SK-N-SH (cell line): ENCODE results near the gene PPP1R12C. TPM values are rescaled to one million over a fixed set of nuclear protein-coding genes. Genes with fewer than 3 reads are reported as not detected.
A peak's percentile ranks its signal among the peaks of the same experiment; 100 is the strongest.

ENCODE experiments used
- CTCF ChIA-PET: fragments of 300-600, 350-600 bp; formaldehyde crosslinking; extraction: SDS; loops from one replicate; lab custom pipeline; 2021; lab: Yijun Ruan, JAX
- POLR2A ChIA-PET: fragments of 350-600 bp; sonication (Branson Sonifier 250); formaldehyde crosslinking; extraction: SDS; loops from one replicate; lab custom pipeline; 2020; ENCODE audit warnings: antibody characterized with exemption, inconsistent platforms; lab: Yijun Ruan, JAX
- DNase-seq: peaks from one replicate; pipeline ENCODE4 v3.0.0; 2012
- H2AFZ ChIP-seq: fragments of 200-600 bp; sonication (generic); 2 replicates; pipeline ENCODE4 v1.8.1; 2016; ENCODE audit warnings: antibody characterized with exemption, mild to moderate bottlenecking, low read depth
- H3F3A ChIP-seq: fragments of 200-600 bp; sonication (generic); replicated peaks from 2 replicates; pipeline ENCODE3; 2016; ENCODE audit warnings: antibody characterized with exemption, mild to moderate bottlenecking; ENCODE audit not compliant: insufficient read depth
- H3K27ac ChIP-seq, 2 experiments: fragments of 200-500 bp in 1 of 2; fragments of 200-600 bp in 1 of 2; sonication (Bioruptor generic) in 1 of 2; sonication (generic), shearing (Covaris generic) in 1 of 2; 2 replicates each; pipeline versions ENCODE4 v1.5.1 to v1.6.1; 2014 to 2016; ENCODE audit warnings: low read depth in 2 of 2, inconsistent platforms in 1 of 2, low read length in 1 of 2, mild to moderate bottlenecking in 1 of 2, mixed read lengths in 1 of 2
- H3K27me3 ChIP-seq: fragments of 200-600 bp; sonication (generic), shearing (Covaris generic); 2 replicates; pipeline ENCODE4 v1.6.1; 2016; ENCODE audit warnings: mixed run types; ENCODE audit not compliant: insufficient read depth
- H3K36me3 ChIP-seq, 2 experiments: fragments of 200-500 bp in 1 of 2; fragments of 200-600 bp in 1 of 2; sonication (Bioruptor generic) in 1 of 2; sonication (generic) in 1 of 2; replicated peaks in 1 of 2; 2 replicates each; pipeline versions ENCODE3 to v1.5.1; 2014 to 2016; ENCODE audit warnings: low read length in 1 of 2, mild to moderate bottlenecking in 1 of 2; ENCODE audit not compliant: insufficient read depth in 2 of 2, control insufficient read depth in 1 of 2
- H3K4me1 ChIP-seq, 2 experiments: fragments of 200-500 bp in 1 of 2; fragments of 200-600 bp in 1 of 2; sonication (Bioruptor generic) in 1 of 2; sonication (generic), shearing (Covaris generic) in 1 of 2; 2 replicates each; pipeline versions ENCODE4 v1.5.1 to v1.6.1; 2014 to 2016; ENCODE audit warnings: low read depth in 1 of 2, low read length in 1 of 2, mixed run types in 1 of 2; ENCODE audit not compliant: insufficient read depth in 2 of 2, control insufficient read depth in 1 of 2
- H3K4me2 ChIP-seq: fragments of 200-600 bp; sonication (generic), shearing (Covaris generic); 2 replicates; pipeline ENCODE4 v1.6.1; 2017; ENCODE audit warnings: mixed run types
- H3K4me3 ChIP-seq, 2 experiments: fragments of 200-500 bp in 1 of 2; fragments of 200-600 bp in 1 of 2; sonication (Bioruptor generic) in 1 of 2; sonication (generic), shearing (Covaris generic) in 1 of 2; 2 replicates each; pipeline versions ENCODE4 v1.5.1 to v1.8.1; 2014 to 2016; ENCODE audit warnings: low read depth in 2 of 2, inconsistent platforms in 1 of 2, low read length in 1 of 2, mild to moderate bottlenecking in 1 of 2, mixed read lengths in 1 of 2, moderate library complexity in 1 of 2
- H3K79me2 ChIP-seq: fragments of 200-600 bp; sonication (generic); 2 replicates; pipeline ENCODE4 v1.8.1; 2017; ENCODE audit warnings: mild to moderate bottlenecking; ENCODE audit not compliant: insufficient read depth
- H3K9ac ChIP-seq: fragments of 200-600 bp; sonication (generic); 2 replicates; pipeline ENCODE4 v1.6.1; 2017; ENCODE audit warnings: mixed run types
- H3K9me2 ChIP-seq: fragments of 200-600 bp; sonication (generic); 2 replicates; pipeline ENCODE4 v1.6.1; 2017; ENCODE audit warnings: mixed run types
- H3K9me3 ChIP-seq: fragments of 200-600 bp; sonication (generic); 2 replicates; pipeline ENCODE4 v1.6.1; 2017; ENCODE audit warnings: mixed run types, mild to moderate bottlenecking, moderate library complexity
- H4K20me1 ChIP-seq: fragments of 200-600 bp; sonication (generic); 2 replicates; pipeline ENCODE4 v1.6.1; 2017; ENCODE audit warnings: mild to moderate bottlenecking, mixed run types; ENCODE audit not compliant: insufficient read depth
- CHD2 ChIP-seq: fragments of 150-350 bp; IDR thresholded peaks from 2 replicates; pipeline ENCODE4 v1.6.1; 2018; ENCODE audit warnings: low read length; ENCODE audit not compliant: partially characterized antibody
- FOSL2 ChIP-seq: IDR thresholded peaks from 2 replicates; pipeline ENCODE4 v1.4.0; 2012; ENCODE audit warnings: low read depth, mild to moderate bottlenecking, moderate library complexity, borderline replicate concordance
- GATA2 ChIP-seq: sonication (generic); formaldehyde crosslinking; IDR thresholded peaks from 2 replicates; pipeline ENCODE4 v1.5.0; 2020; ENCODE audit warnings: mild to moderate bottlenecking, missing genetic modification reagents
- JUND ChIP-seq: IDR thresholded peaks from 2 replicates; pipeline ENCODE4 v1.4.0; 2012
- MEF2A ChIP-seq: IDR thresholded peaks from 2 replicates; pipeline ENCODE4 v1.4.0; 2012; ENCODE audit warnings: low read depth, borderline replicate concordance
- MXI1 ChIP-seq: IDR thresholded peaks from 2 replicates; pipeline ENCODE4 v1.6.1; 2012; ENCODE audit warnings: mild to moderate bottlenecking, low read depth, low read length, improper control_type of control experiment
- NFIC ChIP-seq: IDR thresholded peaks from 2 replicates; pipeline ENCODE4 v1.4.0; 2012; ENCODE audit warnings: borderline replicate concordance
- RFX5 ChIP-seq: IDR thresholded peaks from 2 replicates; pipeline ENCODE4 v1.6.1; 2012; ENCODE audit warnings: mild to moderate bottlenecking, improper control_type of control experiment, low read length
- SIN3A ChIP-seq: IDR thresholded peaks from 2 replicates; pipeline ENCODE4 v1.6.1; 2012; ENCODE audit warnings: low read depth, mild to moderate bottlenecking, low read length, moderate library complexity, borderline replicate concordance
- SMC3 ChIP-seq: IDR thresholded peaks from 2 replicates; pipeline ENCODE4 v1.6.1; 2012; ENCODE audit warnings: low read depth, low read length, improper control_type of control experiment
- TAF1 ChIP-seq: IDR thresholded peaks from 2 replicates; pipeline ENCODE4 v1.6.1; 2012; ENCODE audit warnings: low read depth, mild to moderate bottlenecking, low read length, moderate library complexity, borderline replicate concordance
- TCF12 ChIP-seq: IDR thresholded peaks from 2 replicates; pipeline ENCODE4 v1.4.0; 2012
- TEAD4 ChIP-seq: IDR thresholded peaks from 2 replicates; pipeline ENCODE4 v1.4.0; 2012; ENCODE audit warnings: mild to moderate bottlenecking, borderline replicate concordance; ENCODE audit not compliant: insufficient read depth
- YY1 ChIP-seq: IDR thresholded peaks from 2 replicates; pipeline ENCODE4 v1.4.0; 2012; ENCODE audit warnings: low read depth, mild to moderate bottlenecking
- WGBS: methylation state at CpG from one replicate; pipeline ENCODE4 v1.1.6; 2017; ENCODE audit warnings: low lambda C conversion rate; 5-methylcytosine and 5-hydroxymethylcytosine counted together
- polyA plus RNA-seq, 3 experiments: library from polyadenylated mRNA; depleted of rRNA; stranded (reverse); fragments of >200 nt; gene quantifications; 2 replicates each; pipeline ENCODE4 v1.2.3, GENCODE V29; 2012
- TF ChIP-seq, protein P1 (sequence below): IDR thresholded peaks from 2 replicates; pipeline ENCODE4 v1.6.1; 2012; ENCODE audit warnings: mild to moderate bottlenecking, low read depth, low read length, moderate library complexity
- TF ChIP-seq, protein P2 (sequence below): fragments of 200-600 bp; sonication (generic); IDR thresholded peaks from 2 replicates; pipeline ENCODE4 v1.6.1; 2017; ENCODE audit warnings: antibody characterized with exemption, mild to moderate bottlenecking, moderate library complexity
- TF ChIP-seq, protein P3 (sequence below): fragments of 150-350 bp; IDR thresholded peaks from 2 replicates; pipeline ENCODE4 v1.6.1; 2016; ENCODE audit warnings: mild to moderate bottlenecking, low read depth, low read length

PPP1R12C gene
- polyA plus RNA-seq, 1 of the 3 experiments (the other 2 are of a cell fraction): 83.9 TPM

DNA sequence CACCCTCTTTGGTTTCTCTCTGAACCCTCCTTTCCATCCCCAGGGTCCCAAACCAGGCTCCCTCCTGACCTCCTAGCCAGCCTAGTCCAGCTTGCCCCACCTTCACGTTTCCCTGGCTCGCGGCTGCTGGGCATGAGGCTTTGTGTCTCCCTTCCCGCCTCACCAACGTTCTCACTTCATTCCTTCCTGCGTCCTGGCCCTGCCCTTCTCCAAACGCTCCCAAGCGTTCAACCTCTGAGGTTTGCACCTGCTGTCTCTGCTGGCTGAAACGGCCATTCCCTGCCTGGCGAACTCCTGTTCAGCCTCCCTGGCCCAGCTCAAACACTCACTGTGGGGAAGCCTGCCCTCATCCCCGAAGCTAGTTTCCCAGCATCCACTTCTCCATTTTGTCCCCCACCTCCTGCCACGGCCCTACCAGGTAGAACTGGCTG is 29.4 kb downstream of the PPP1R12C start:
- H3K9ac ChIP-seq: no peak overlapping the region
- H3K4me2 ChIP-seq: no peak overlapping the region
- no peaks in the 10 kb centered on the region for H3K79me2 ChIP-seq
- H4K20me1 ChIP-seq: peaks cover 17% of the 10 kb centered on the region
- TF ChIP-seq NFIC (no peak), CHD2 (no peak)
- TF ChIP-seq, protein P1, sequence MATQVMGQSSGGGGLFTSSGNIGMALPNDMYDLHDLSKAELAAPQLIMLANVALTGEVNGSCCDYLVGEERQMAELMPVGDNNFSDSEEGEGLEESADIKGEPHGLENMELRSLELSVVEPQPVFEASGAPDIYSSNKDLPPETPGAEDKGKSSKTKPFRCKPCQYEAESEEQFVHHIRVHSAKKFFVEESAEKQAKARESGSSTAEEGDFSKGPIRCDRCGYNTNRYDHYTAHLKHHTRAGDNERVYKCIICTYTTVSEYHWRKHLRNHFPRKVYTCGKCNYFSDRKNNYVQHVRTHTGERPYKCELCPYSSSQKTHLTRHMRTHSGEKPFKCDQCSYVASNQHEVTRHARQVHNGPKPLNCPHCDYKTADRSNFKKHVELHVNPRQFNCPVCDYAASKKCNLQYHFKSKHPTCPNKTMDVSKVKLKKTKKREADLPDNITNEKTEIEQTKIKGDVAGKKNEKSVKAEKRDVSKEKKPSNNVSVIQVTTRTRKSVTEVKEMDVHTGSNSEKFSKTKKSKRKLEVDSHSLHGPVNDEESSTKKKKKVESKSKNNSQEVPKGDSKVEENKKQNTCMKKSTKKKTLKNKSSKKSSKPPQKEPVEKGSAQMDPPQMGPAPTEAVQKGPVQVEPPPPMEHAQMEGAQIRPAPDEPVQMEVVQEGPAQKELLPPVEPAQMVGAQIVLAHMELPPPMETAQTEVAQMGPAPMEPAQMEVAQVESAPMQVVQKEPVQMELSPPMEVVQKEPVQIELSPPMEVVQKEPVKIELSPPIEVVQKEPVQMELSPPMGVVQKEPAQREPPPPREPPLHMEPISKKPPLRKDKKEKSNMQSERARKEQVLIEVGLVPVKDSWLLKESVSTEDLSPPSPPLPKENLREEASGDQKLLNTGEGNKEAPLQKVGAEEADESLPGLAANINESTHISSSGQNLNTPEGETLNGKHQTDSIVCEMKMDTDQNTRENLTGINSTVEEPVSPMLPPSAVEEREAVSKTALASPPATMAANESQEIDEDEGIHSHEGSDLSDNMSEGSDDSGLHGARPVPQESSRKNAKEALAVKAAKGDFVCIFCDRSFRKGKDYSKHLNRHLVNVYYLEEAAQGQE: no peak
- ChIA-PET POLR2A (no interaction called here), CTCF (interaction anchor here (0.7 to 4.0 kb wide), 18 partner anchors 8 to 544 kb away, joined by 3 to 38 read pairs (median 6); partner anchors contain the start of genes DNAAF3, EPS8L1, PPP1R12C and RDH13)
- H3K4me3 ChIP-seq: no peak overlapping the region
- 83% methylated on average over 12 of the region's 12 CpGs for WGBS
- H3K9me3 ChIP-seq: no peaks in the 10 kb centered on the region
- H3K27me3 ChIP-seq: no peaks in the 10 kb centered on the region
- H3F3A ChIP-seq: peaks cover 21% of the 10 kb centered on the region
- no peaks in the 10 kb centered on the region for H3K9me2 ChIP-seq
- no peak overlapping the region for H2AFZ ChIP-seq
- no peak for DNase-seq
- peaks cover 5 to 18% of the 10 kb centered on the region in 2 experiments; a peak in 1 of 4 replicates for H3K4me1 ChIP-seq
- H3K27ac ChIP-seq: no peak overlapping the region; a peak in 1 of 4 replicates
- H3K36me3 ChIP-seq: peaks cover 0 to 14% of the 10 kb centered on the region in 2 experiments

DNA sequence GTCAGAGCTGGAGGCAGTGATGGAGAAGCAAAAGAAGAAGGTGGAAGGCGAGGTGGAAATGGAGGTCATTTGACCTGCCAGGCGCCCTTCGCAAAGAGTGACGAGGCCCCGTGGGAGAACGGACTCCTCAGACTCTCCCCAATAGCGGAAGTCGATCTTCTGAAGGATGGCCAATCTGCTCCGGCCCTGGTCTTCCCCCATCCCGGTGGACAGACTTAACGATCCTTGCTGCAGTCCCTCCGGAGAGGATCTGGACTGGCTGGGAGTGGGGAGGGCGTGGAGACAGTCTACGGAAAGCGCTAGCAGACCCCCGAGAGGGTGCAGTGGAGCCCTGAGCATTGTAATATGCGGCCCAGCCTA is 29.9 kb downstream of the PPP1R12C start:
- no peak overlapping the region for H2AFZ ChIP-seq
- no peak overlapping the region for H3K9ac ChIP-seq
- H3K36me3 ChIP-seq: peaks cover 0 to 11% of the 10 kb centered on the region in 2 experiments
- peak overlapping the region in 1 of 2 experiments; percentile 40; a peak in 1 of 4 replicates for H3K4me3 ChIP-seq
- no peak overlapping the region for H3K27ac ChIP-seq
- peaks cover 21% of the 10 kb centered on the region for H3F3A ChIP-seq
- no peak for DNase-seq
- ChIA-PET CTCF (interaction anchor here (0.8 to 4.0 kb wide), 16 partner anchors 7 to 330 kb away, joined by 3 to 38 read pairs (median 7); partner anchors contain the start of genes DNAAF3, EPS8L1, PPP1R12C and RDH13), POLR2A (no interaction called here)
- WGBS: 80% methylated on average over 17 of the region's 17 CpGs
- H3K9me3 ChIP-seq: no peaks in the 10 kb centered on the region
- H3K9me2 ChIP-seq: no peaks in the 10 kb centered on the region
- H4K20me1 ChIP-seq: peaks cover 17% of the 10 kb centered on the region
- peaks cover 5 to 18% of the 10 kb centered on the region in 2 experiments; a peak in 1 of 4 replicates for H3K4me1 ChIP-seq
- H3K27me3 ChIP-seq: no peaks in the 10 kb centered on the region
- peak overlapping the region; percentile 78 for H3K4me2 ChIP-seq
- H3K79me2 ChIP-seq: no peaks in the 10 kb centered on the region
- TF ChIP-seq SMC3 (no peak), GATA2 (CRISPR knock-in tag) (no peak), MEF2A (no peak), TEAD4 (no peak), RFX5 (no peak), FOSL2 (no peak), TCF12 (no peak), SIN3A (no peak), NFIC (no peak), JUND (no peak), MXI1 (no peak), YY1 (no peak), TAF1 (no peak)
- TF ChIP-seq, protein P2, sequence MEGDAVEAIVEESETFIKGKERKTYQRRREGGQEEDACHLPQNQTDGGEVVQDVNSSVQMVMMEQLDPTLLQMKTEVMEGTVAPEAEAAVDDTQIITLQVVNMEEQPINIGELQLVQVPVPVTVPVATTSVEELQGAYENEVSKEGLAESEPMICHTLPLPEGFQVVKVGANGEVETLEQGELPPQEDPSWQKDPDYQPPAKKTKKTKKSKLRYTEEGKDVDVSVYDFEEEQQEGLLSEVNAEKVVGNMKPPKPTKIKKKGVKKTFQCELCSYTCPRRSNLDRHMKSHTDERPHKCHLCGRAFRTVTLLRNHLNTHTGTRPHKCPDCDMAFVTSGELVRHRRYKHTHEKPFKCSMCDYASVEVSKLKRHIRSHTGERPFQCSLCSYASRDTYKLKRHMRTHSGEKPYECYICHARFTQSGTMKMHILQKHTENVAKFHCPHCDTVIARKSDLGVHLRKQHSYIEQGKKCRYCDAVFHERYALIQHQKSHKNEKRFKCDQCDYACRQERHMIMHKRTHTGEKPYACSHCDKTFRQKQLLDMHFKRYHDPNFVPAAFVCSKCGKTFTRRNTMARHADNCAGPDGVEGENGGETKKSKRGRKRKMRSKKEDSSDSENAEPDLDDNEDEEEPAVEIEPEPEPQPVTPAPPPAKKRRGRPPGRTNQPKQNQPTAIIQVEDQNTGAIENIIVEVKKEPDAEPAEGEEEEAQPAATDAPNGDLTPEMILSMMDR: no peak
- TF ChIP-seq, protein P1: no peak
- TF ChIP-seq, protein P3, sequence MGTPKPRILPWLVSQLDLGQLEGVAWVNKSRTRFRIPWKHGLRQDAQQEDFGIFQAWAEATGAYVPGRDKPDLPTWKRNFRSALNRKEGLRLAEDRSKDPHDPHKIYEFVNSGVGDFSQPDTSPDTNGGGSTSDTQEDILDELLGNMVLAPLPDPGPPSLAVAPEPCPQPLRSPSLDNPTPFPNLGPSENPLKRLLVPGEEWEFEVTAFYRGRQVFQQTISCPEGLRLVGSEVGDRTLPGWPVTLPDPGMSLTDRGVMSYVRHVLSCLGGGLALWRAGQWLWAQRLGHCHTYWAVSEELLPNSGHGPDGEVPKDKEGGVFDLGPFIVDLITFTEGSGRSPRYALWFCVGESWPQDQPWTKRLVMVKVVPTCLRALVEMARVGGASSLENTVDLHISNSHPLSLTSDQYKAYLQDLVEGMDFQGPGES: no peak
